ENCODE results near the gene EFNB3. TPM values are rescaled to one million over a fixed set of nuclear protein-coding genes. Genes with fewer than 3 reads are reported as not detected.

EFNB3 gene
- total RNA-seq, 4 donors from 2014 or later = 6.2 to 9.2 (median 9.0) TPM

- Histone ChIP-seq H3K4me3 (no peak overlapping the region), H3K27ac (no peak overlapping the region), H3K36me3 (no peaks in the 10 kb centered on the region), H3K27me3 (peaks cover 51% of the 10 kb centered on the region), H3K9me3 (no peaks in the 10 kb centered on the region), H3K4me1 (peaks cover 20% of the 10 kb centered on the region)
- peak in 1 of 2 donors; percentile 51 for DNase-seq (ENCODE audit: low spot score in 2 of 2)
- WGBS = 88% methylated on average over 22 of the region's 22 CpGs
- no peak for TF ChIP-seq EP300 (IDR thresholded peaks at IDR 0.05)
- no peak for TF ChIP-seq CTCF (IDR thresholded peaks at IDR 0.05)
- TF ChIP-seq POLR2A (IDR thresholded peaks at IDR 0.05) = no peak
- no peak for TF ChIP-seq POLR2AphosphoS5 (IDR thresholded peaks at IDR 0.05)
These were observed 3.1 kb downstream of the EFNB3 start for GRCh38 chr17:7707858-7708750.

- peaks cover 55% of the 10 kb centered on the region for H3K27me3 ChIP-seq
- no peak overlapping the region for H3K4me3 ChIP-seq
- H3K4me1 ChIP-seq = peaks cover 14% of the 10 kb centered on the region
- DNase-seq (ENCODE audit: low spot score in 2 of 2) = peak in 1 of 2 donors; percentile 57
- 81% methylated on average over 2 of the region's 11 CpGs for WGBS
- no peak overlapping the region for H3K27ac ChIP-seq
- no peak for TF ChIP-seq POLR2AphosphoS5 (IDR thresholded peaks at IDR 0.05)
- no peak for TF ChIP-seq EP300 (IDR thresholded peaks at IDR 0.05)
- TF ChIP-seq POLR2A (IDR thresholded peaks at IDR 0.05) = no peak
- TF ChIP-seq CTCF (IDR thresholded peaks at IDR 0.05) = no peak
- no peaks in the 10 kb centered on the region for H3K36me3 ChIP-seq
- no peaks in the 10 kb centered on the region for H3K9me3 ChIP-seq
These were observed 4.0 kb downstream of the EFNB3 start for GRCh38 chr17:7709031-7709430.

- 80% methylated on average over 7 of the region's 7 CpGs for WGBS
- Histone ChIP-seq H3K36me3 (no peaks in the 10 kb centered on the region), H3K27me3 (peaks cover 53% of the 10 kb centered on the region)
These were observed 5.3 kb downstream of the EFNB3 start for GRCh38 chr17:7710301-7710700.

GRCh38 chr17:7711051-7711755 lies 6.2 kb downstream of the EFNB3 start:
- WGBS = 73% methylated on average over 7 of the region's 7 CpGs
- TF ChIP-seq CTCF (IDR thresholded peaks at IDR 0.05) (peak in 1 of 2 donors; percentile 22), POLR2A (IDR thresholded peaks at IDR 0.05) (no peak)

More at GRCh38 chr17:7710301-7710700, 5.3 kb downstream of the EFNB3 start:
- no peak for DNase-seq (ENCODE audit: low spot score in 2 of 2)
- Histone ChIP-seq H3K27ac (no peak overlapping the region), H3K9me3 (no peaks in the 10 kb centered on the region), H3K4me3 (no peak overlapping the region), H3K4me1 (peaks cover 2% of the 10 kb centered on the region)
- no peak for TF ChIP-seq CTCF (IDR thresholded peaks at IDR 0.05)
- TF ChIP-seq EP300 (IDR thresholded peaks at IDR 0.05) = no peak
- TF ChIP-seq POLR2AphosphoS5 (IDR thresholded peaks at IDR 0.05) = no peak
- no peak for TF ChIP-seq POLR2A (IDR thresholded peaks at IDR 0.05)

More at GRCh38 chr17:7711051-7711755, 6.2 kb downstream of the EFNB3 start:
- DNase-seq (ENCODE audit: low spot score in 2 of 2) = no peak
- no peaks in the 10 kb centered on the region for H3K9me3 ChIP-seq
- no peaks in the 10 kb centered on the region for H3K36me3 ChIP-seq
- H3K27me3 ChIP-seq = peaks cover 53% of the 10 kb centered on the region
- peaks cover 3% of the 10 kb centered on the region for H3K4me1 ChIP-seq
- no peak overlapping the region for H3K4me3 ChIP-seq
- no peak overlapping the region for H3K27ac ChIP-seq

Data from suprapubic skin (tissue), 4 donors.